Measurements from ENCODE around the gene LORICRIN.

LORICRIN gene

GRCh38 chr1:153292740-153293479 lies 33.4 kb downstream of the LORICRIN start:
- peak; percentile 13 for TF ChIP-seq CTCF (IDR thresholded peaks at IDR 0.05; ENCODE audit: insufficient read depth, low read depth, low read length, missing control alignments)
- H3K4me3 ChIP-seq (ENCODE audit: low read length): no peak overlapping the region
- DNase-seq (ENCODE audit: low read depth): no peak

GRCh38 chr1:153293480-153293775 lies 33.9 kb downstream of the LORICRIN start:
- peak; percentile 82 for DNase-seq (ENCODE audit: low read depth)
- H3K4me3 ChIP-seq (ENCODE audit: low read length): no peak overlapping the region
- no peak for TF ChIP-seq CTCF (IDR thresholded peaks at IDR 0.05; ENCODE audit: insufficient read depth, low read depth, low read length, missing control alignments)

GRCh38 chr1:153293851-153294250 lies 34.4 kb downstream of the LORICRIN start:
- no peak for TF ChIP-seq CTCF (IDR thresholded peaks at IDR 0.05; ENCODE audit: insufficient read depth, low read depth, low read length, missing control alignments)
- H3K4me3 ChIP-seq (ENCODE audit: low read length): no peak overlapping the region
- DNase-seq (ENCODE audit: low read depth): no peak

- no peak for DNase-seq (ENCODE audit: low read depth)
- TF ChIP-seq CTCF (IDR thresholded peaks at IDR 0.05; ENCODE audit: insufficient read depth, low read depth, low read length, missing control alignments): no peak
- H3K4me3 ChIP-seq (ENCODE audit: low read length): no peak overlapping the region
Measured at GRCh38 chr1:153302308-153302707, 42.8 kb downstream of the LORICRIN start.

- no peak overlapping the region for H3K4me3 ChIP-seq (ENCODE audit: low read length)
- DNase-seq (ENCODE audit: low read depth): no peak
- TF ChIP-seq CTCF (IDR thresholded peaks at IDR 0.05; ENCODE audit: insufficient read depth, low read depth, low read length, missing control alignments): no peak
Measured at GRCh38 chr1:153305682-153306081, 46.2 kb downstream of the LORICRIN start.

- no peak overlapping the region for H3K4me3 ChIP-seq (ENCODE audit: low read length)
- no peak for DNase-seq (ENCODE audit: low read depth)
- no peak for TF ChIP-seq CTCF (IDR thresholded peaks at IDR 0.05; ENCODE audit: insufficient read depth, low read depth, low read length, missing control alignments)
Measured at GRCh38 chr1:153306303-153307220, 47.1 kb downstream of the LORICRIN start.

Measured in epithelial cell of esophagus (primary cell).